Testis (tissue), 3 donors: ENCODE results near the gene GARS1. TPM values are rescaled to one million over a fixed set of nuclear protein-coding genes. Genes with fewer than 3 reads are reported as not detected.
A peak's percentile ranks its signal among the peaks of the same experiment; 100 is the strongest.

ENCODE experiments used
- DNase-seq: peaks from one replicate; pipeline ENCODE4 v3.0.0-alpha.2; 2019
- H3K27ac ChIP-seq, 2 donors: fragments of 200-600 bp; sonication (generic); one replicate each; pipeline ENCODE4 v1.5.1; 2019
- H3K27me3 ChIP-seq: fragments of 200-600 bp; sonication (generic); one replicate; pipeline ENCODE4 v1.5.1; 2019
- H3K36me3 ChIP-seq: fragments of 200-600 bp; sonication (generic); one replicate; pipeline ENCODE4 v1.5.1; 2017; ENCODE audit warnings: low read depth; ENCODE audit errors: missing control alignments
- H3K4me1 ChIP-seq: fragments of 200-600 bp; sonication (generic); one replicate; pipeline ENCODE4 v1.5.1; 2019
- H3K4me3 ChIP-seq, 2 donors: fragments of 200-600 bp; sonication (generic); one replicate each; pipeline ENCODE4 v1.5.1; 2017 to 2019
- H3K9me3 ChIP-seq: fragments of 200-600 bp; sonication (generic); one replicate; pipeline ENCODE4 v1.5.1; 2017
- CTCF ChIP-seq, 3 experiments: fragments of 450-650 bp in 2 of 3; fragments of 200-600 bp in 1 of 3; sonication (generic) in 1 of 3; IDR thresholded peaks; one replicate each; pipeline ENCODE4 v1.5.1; 2016 to 2019; ENCODE audit warnings: antibody characterized with exemption in 3 of 3, mild to moderate bottlenecking in 2 of 3, moderate library complexity in 1 of 3
- POLR2A ChIP-seq: fragments of 450-650 bp; IDR thresholded peaks from one replicate; pipeline ENCODE4 v1.6.1; 2017; ENCODE audit warnings: antibody characterized with exemption, mild to moderate bottlenecking, moderate library complexity
- WGBS, 2 donors: methylation state at CpG; one replicate each; pipeline ENCODE4 v1.1.5; 2018; 5-methylcytosine and 5-hydroxymethylcytosine counted together
- intact Hi-C: fragments of 100-400 bp; cut with DNase I; formaldehyde crosslinking; loops from one replicate; pipeline ENCODE4 v1.15.1; 2023; ENCODE audit warnings: low total_unique reads
- polyA plus RNA-seq: library from polyadenylated mRNA; stranded (reverse); fragments of 350-450 nt; fragmentation: Illumina TruSeq; extraction: RNeasy Lipid Tissue Mini Kit (QIAGEN cat#74804); gene quantifications from one replicate; pipeline ENCODE4 v1.2.3, GENCODE V29; 2014; ENCODE audit warnings: low read depth, low replicate concordance; ENCODE audit not compliant: insufficient read depth
- total RNA-seq, 2 donors: library from RNA; depleted of rRNA; stranded (reverse); fragments of >200 nt; gene quantifications; one replicate each; pipeline ENCODE4 v1.2.3, GENCODE V29; 2016

Gene GARS1
- total and polyA plus RNA-seq, 3 donors from 2014 or later = 104 to 115 (median 110) TPM

GRCh38 chr7:30671793-30672465, 77.3 kb downstream of the GARS1 start:
- Histone ChIP-seq H3K9me3 (no peaks in the 10 kb centered on the region), H3K4me1 (no peaks in the 10 kb centered on the region), H3K36me3 (no peaks in the 10 kb centered on the region), H3K27ac (no peak overlapping the region), H3K27me3 (no peaks in the 10 kb centered on the region), H3K4me3 (no peak overlapping the region)
- intact Hi-C loops = no loop called here
- WGBS, 2 donors = 10 to 13% methylated on average over 5 to 6 of the region's 6 CpGs
- DNase-seq = peak; percentile 76
- TF ChIP-seq CTCF (IDR thresholded peaks at IDR 0.05) (no peak), POLR2A (no peak)

GRCh38 chr7:30674420-30674819, 79.7 kb downstream of the GARS1 start:
- 32 to 67% methylated on average over 1 of the region's 1 CpG for WGBS, 2 donors
- no peak for TF ChIP-seq CTCF (IDR thresholded peaks at IDR 0.05)
- no peak for TF ChIP-seq POLR2A
- H3K27me3 ChIP-seq = no peaks in the 10 kb centered on the region

GRCh38 chr7:30674876-30675275, 80.2 kb downstream of the GARS1 start:
- H3K4me3 ChIP-seq = no peak overlapping the region
- no peaks in the 10 kb centered on the region for H3K36me3 ChIP-seq
- WGBS, 2 donors = 14 to 31% methylated on average over 1 to 2 of the region's 2 CpGs
- no peaks in the 10 kb centered on the region for H3K27me3 ChIP-seq
- TF ChIP-seq CTCF (IDR thresholded peaks at IDR 0.05) (no peak), POLR2A (no peak)
- H3K27ac ChIP-seq = no peak overlapping the region
- H3K4me1 ChIP-seq = no peaks in the 10 kb centered on the region
- no peaks in the 10 kb centered on the region for H3K9me3 ChIP-seq
- no peak for DNase-seq
- intact Hi-C loops = no loop called here

More at GRCh38 chr7:30674420-30674819, 79.7 kb downstream of the GARS1 start:
- H3K9me3 ChIP-seq = no peaks in the 10 kb centered on the region
- no peaks in the 10 kb centered on the region for H3K36me3 ChIP-seq
- H3K27ac ChIP-seq = no peak overlapping the region
- intact Hi-C loops = no loop called here
- H3K4me1 ChIP-seq = no peaks in the 10 kb centered on the region
- no peak for DNase-seq
- H3K4me3 ChIP-seq = no peak overlapping the region

- Histone ChIP-seq H3K27me3 (no peaks in the 10 kb centered on the region), H3K9me3 (no peaks in the 10 kb centered on the region), H3K4me3 (no peak overlapping the region), H3K4me1 (peaks cover 10% of the 10 kb centered on the region), H3K27ac (no peak overlapping the region), H3K36me3 (no peaks in the 10 kb centered on the region)
- intact Hi-C loops = no loop called here
- WGBS, 2 donors = 93 to 97% methylated on average over 2 of the region's 2 CpGs
- DNase-seq = no peak
- no peak for TF ChIP-seq CTCF (IDR thresholded peaks at IDR 0.05)
- no peak for TF ChIP-seq POLR2A
Measured at GRCh38 chr7:30678805-30679204, 84.1 kb downstream of the GARS1 start.

GRCh38 chr7:30679664-30680063, 85.0 kb downstream of the GARS1 start:
- TF ChIP-seq CTCF (IDR thresholded peaks at IDR 0.05) = no peak
- Histone ChIP-seq H3K4me3 (no peak overlapping the region), H3K27ac (no peak overlapping the region), H3K9me3 (no peaks in the 10 kb centered on the region), H3K4me1 (peaks cover 10% of the 10 kb centered on the region), H3K36me3 (no peaks in the 10 kb centered on the region), H3K27me3 (no peaks in the 10 kb centered on the region)
- intact Hi-C loops = loop anchor here (10.0 kb wide), 1 partner anchor 65 kb away; no protein-coding TSS in a partner anchor
- WGBS, 2 donors = 30 to 37% methylated on average over 2 of the region's 2 CpGs
- DNase-seq = no peak
